Activated CD4-positive, alpha-beta T cell treated with anti-CD3 and anti-CD28 coated beads, Interleukin-2, amount 10 ng/mL, durations not matched to agents 7 days and 5 days (primary cell): ENCODE measurements around the gene CDH2. TPM values are rescaled to one million over a fixed set of nuclear protein-coding genes. Genes with fewer than 3 reads are reported as not detected.

Source experiments
- CTCF ChIA-PET: fragments of 350-600 bp; sonication (Branson Sonifier 250); formaldehyde crosslinking; loops from one replicate; lab custom pipeline; 2021; ENCODE audit warnings: antibody characterized with exemption; lab: Charles Lee
- POLR2A ChIA-PET: fragments of 350-600 bp; sonication (Branson Sonifier 250); formaldehyde crosslinking; loops from one replicate; lab custom pipeline; 2021; ENCODE audit warnings: antibody characterized with exemption; lab: Charles Lee
- DNase-seq: peaks from one replicate; pipeline ENCODE4 v3.0.0-alpha.2; 2020
- H3K27ac Mint-ChIP-seq: one replicate; pipeline ENCODE4 v1.8.0; 2021; ENCODE audit warnings: mild to moderate bottlenecking, moderate library complexity, mixed read lengths
- H3K27me3 Mint-ChIP-seq: one replicate; pipeline ENCODE4 v1.8.0; 2021; ENCODE audit warnings: mixed read lengths
- H3K36me3 Mint-ChIP-seq: one replicate; pipeline ENCODE4 v1.8.0; 2021; ENCODE audit warnings: low read depth, mixed read lengths
- H3K4me1 Mint-ChIP-seq: one replicate; pipeline ENCODE4 v1.8.0; 2021; ENCODE audit warnings: mixed read lengths
- H3K4me3 Mint-ChIP-seq: one replicate; pipeline ENCODE4 v1.8.0; 2021; ENCODE audit warnings: mild to moderate bottlenecking, moderate library complexity, mixed read lengths
- H3K9me3 Mint-ChIP-seq: one replicate; pipeline ENCODE4 v1.8.0; 2021; ENCODE audit warnings: mixed read lengths
- total RNA-seq, 2 experiments: library from RNA; stranded (reverse); gene quantifications; one replicate each; pipeline ENCODE4 v1.2.3, GENCODE V29; 2021

Gene CDH2
- total RNA-seq = not detected

- Mint-ChIP-seq H3K4me3 (peak within 1 kb of the TSS; percentile 64), H3K4me1 (peaks cover 16% of the 10 kb centered on the region), H3K27me3 (peaks cover 46% of the 10 kb centered on the region), H3K36me3 (peaks cover 3% of the 10 kb centered on the region), H3K9me3 (peaks cover 2% of the 10 kb centered on the region), H3K27ac (peak within 1 kb of the TSS; percentile 71)
- POLR2A ChIA-PET = no interaction called here
- CTCF ChIA-PET = no interaction called here
- peak; percentile 25 for DNase-seq
These were observed at the start of gene CDH2 for GRCh38 chr18:28176948-28177827. CDH2 (minus strand) TSS chr18:28177130; CDS start chr18:28177022, 108 bp downstream.

- ChIA-PET POLR2A (no interaction called here), CTCF (no interaction called here)
- no peak for DNase-seq
- no peak overlapping the region for H3K27ac Mint-ChIP-seq
- no peaks in the 10 kb centered on the region for H3K36me3 Mint-ChIP-seq
- H3K4me3 Mint-ChIP-seq = no peak overlapping the region
- H3K4me1 Mint-ChIP-seq = peaks cover 3% of the 10 kb centered on the region
- peaks cover 4% of the 10 kb centered on the region for H3K9me3 Mint-ChIP-seq
- no peaks in the 10 kb centered on the region for H3K27me3 Mint-ChIP-seq
These were observed 35.1 kb upstream of the CDH2 start for GRCh38 chr18:28212060-28212459.

- Mint-ChIP-seq H3K36me3 (no peaks in the 10 kb centered on the region), H3K27me3 (no peaks in the 10 kb centered on the region), H3K4me1 (peaks cover 3% of the 10 kb centered on the region), H3K9me3 (peaks cover 4% of the 10 kb centered on the region), H3K4me3 (no peak overlapping the region), H3K27ac (no peak overlapping the region)
- ChIA-PET CTCF (no interaction called here), POLR2A (no interaction called here)
- no peak for DNase-seq
These were observed 31.9 kb upstream of the CDH2 start for GRCh38 chr18:28208712-28209265.

- Mint-ChIP-seq H3K4me3 (no peak overlapping the region), H3K27ac (no peak overlapping the region), H3K9me3 (peaks cover 4% of the 10 kb centered on the region), H3K4me1 (peaks cover 3% of the 10 kb centered on the region), H3K36me3 (no peaks in the 10 kb centered on the region), H3K27me3 (no peaks in the 10 kb centered on the region)
- DNase-seq = no peak
- CTCF ChIA-PET = no interaction called here
- POLR2A ChIA-PET = no interaction called here
These were observed 31.3 kb upstream of the CDH2 start for GRCh38 chr18:28208268-28208667.

- Mint-ChIP-seq H3K27me3 (no peaks in the 10 kb centered on the region), H3K9me3 (peaks cover 11% of the 10 kb centered on the region), H3K36me3 (no peaks in the 10 kb centered on the region), H3K4me3 (no peak overlapping the region), H3K4me1 (peaks cover 3% of the 10 kb centered on the region), H3K27ac (no peak overlapping the region)
- DNase-seq = no peak
- ChIA-PET CTCF (no interaction called here), POLR2A (no interaction called here)
These were observed 27.2 kb upstream of the CDH2 start for GRCh38 chr18:28204154-28204553.

- no peaks in the 10 kb centered on the region for H3K27me3 Mint-ChIP-seq
- no peak for DNase-seq
- no peaks in the 10 kb centered on the region for H3K4me1 Mint-ChIP-seq
- no peak overlapping the region for H3K4me3 Mint-ChIP-seq
- H3K9me3 Mint-ChIP-seq = peaks cover 11% of the 10 kb centered on the region
- no peaks in the 10 kb centered on the region for H3K36me3 Mint-ChIP-seq
- ChIA-PET CTCF (no interaction called here), POLR2A (no interaction called here)
- no peak overlapping the region for H3K27ac Mint-ChIP-seq
These were observed 24.1 kb upstream of the CDH2 start for GRCh38 chr18:28201056-28201455.

GRCh38 chr18:28198620-28199019, 21.7 kb upstream of the CDH2 start:
- no peak overlapping the region for H3K27ac Mint-ChIP-seq
- no peak for DNase-seq
- H3K4me3 Mint-ChIP-seq = no peak overlapping the region
- no peaks in the 10 kb centered on the region for H3K36me3 Mint-ChIP-seq
- H3K27me3 Mint-ChIP-seq = no peaks in the 10 kb centered on the region
- ChIA-PET POLR2A (no interaction called here), CTCF (no interaction called here)
- H3K4me1 Mint-ChIP-seq = no peaks in the 10 kb centered on the region
- H3K9me3 Mint-ChIP-seq = peaks cover 8% of the 10 kb centered on the region

GRCh38 chr18:28193177-28193778, 16.3 kb upstream of the CDH2 start:
- POLR2A ChIA-PET = no interaction called here
- Mint-ChIP-seq H3K36me3 (no peaks in the 10 kb centered on the region), H3K4me3 (no peak overlapping the region), H3K9me3 (no peaks in the 10 kb centered on the region), H3K27me3 (no peaks in the 10 kb centered on the region), H3K4me1 (no peaks in the 10 kb centered on the region), H3K27ac (no peak overlapping the region)
- DNase-seq = no peak
- CTCF ChIA-PET = no interaction called here

- Mint-ChIP-seq H3K36me3 (no peaks in the 10 kb centered on the region), H3K4me3 (no peak overlapping the region), H3K27me3 (no peaks in the 10 kb centered on the region), H3K27ac (no peak overlapping the region), H3K4me1 (no peaks in the 10 kb centered on the region), H3K9me3 (no peaks in the 10 kb centered on the region)
- CTCF ChIA-PET = no interaction called here
- peak; percentile 27 for DNase-seq
- POLR2A ChIA-PET = no interaction called here
These were observed 12.7 kb upstream of the CDH2 start for GRCh38 chr18:28189400-28190239.

- Mint-ChIP-seq H3K36me3 (no peaks in the 10 kb centered on the region), H3K27me3 (peaks cover 8% of the 10 kb centered on the region), H3K4me3 (no peak overlapping the region), H3K27ac (no peak overlapping the region), H3K9me3 (no peaks in the 10 kb centered on the region), H3K4me1 (no peaks in the 10 kb centered on the region)
- POLR2A ChIA-PET = no interaction called here
- DNase-seq = no peak
- CTCF ChIA-PET = no interaction called here
These were observed 8.2 kb upstream of the CDH2 start for GRCh38 chr18:28185121-28185520.

- H3K4me1 Mint-ChIP-seq = peaks cover 2% of the 10 kb centered on the region
- DNase-seq = no peak
- POLR2A ChIA-PET = no interaction called here
- no peak overlapping the region for H3K27ac Mint-ChIP-seq
- H3K36me3 Mint-ChIP-seq = no peaks in the 10 kb centered on the region
- peaks cover 21% of the 10 kb centered on the region for H3K27me3 Mint-ChIP-seq
- CTCF ChIA-PET = no interaction called here
- H3K9me3 Mint-ChIP-seq = no peaks in the 10 kb centered on the region
- no peak overlapping the region for H3K4me3 Mint-ChIP-seq
These were observed 6.6 kb upstream of the CDH2 start for GRCh38 chr18:28183418-28184078.

GRCh38 chr18:28181616-28182015, 4.7 kb upstream of the CDH2 start:
- no peaks in the 10 kb centered on the region for H3K9me3 Mint-ChIP-seq
- CTCF ChIA-PET = no interaction called here
- no peak for DNase-seq
- peaks cover 29% of the 10 kb centered on the region for H3K27me3 Mint-ChIP-seq
- no peak overlapping the region for H3K27ac Mint-ChIP-seq
- H3K36me3 Mint-ChIP-seq = no peaks in the 10 kb centered on the region
- peaks cover 6% of the 10 kb centered on the region for H3K4me1 Mint-ChIP-seq
- no peak overlapping the region for H3K4me3 Mint-ChIP-seq
- POLR2A ChIA-PET = no interaction called here
